ENCODE results near the gene CAMSAP2. TPM values are rescaled to one million over a fixed set of nuclear protein-coding genes. Genes with fewer than 3 reads are reported as not detected.

The CAMSAP2 gene
- total and polyA plus RNA-seq, 2 donors, result 15.2 to 61.5 TPM

- Histone ChIP-seq H3K27ac (ENCODE audit: low read depth) (no peak overlapping the region), H3K4me1 (ENCODE audit: insufficient read depth) (no peaks in the 10 kb centered on the region), H3K36me3 (ENCODE audit: insufficient read depth) (no peaks in the 10 kb centered on the region), H3K4me3 (ENCODE audit: low read depth, low read length) (no peak overlapping the region)
- no peak for DNase-seq (ENCODE audit: extremely low spot score)
- 73% methylated on average over 4 of the region's 4 CpGs for WGBS
Measured at GRCh38 chr1:200892546-200892945, 153.9 kb downstream of the CAMSAP2 start.

- Histone ChIP-seq H3K4me3 (ENCODE audit: low read depth, low read length) (no peak overlapping the region), H3K4me1 (ENCODE audit: insufficient read depth) (no peaks in the 10 kb centered on the region), H3K36me3 (ENCODE audit: insufficient read depth) (no peaks in the 10 kb centered on the region), H3K27ac (ENCODE audit: low read depth) (no peak overlapping the region)
- no peak for DNase-seq (ENCODE audit: extremely low spot score)
Measured at GRCh38 chr1:200892958-200893357, 154.3 kb downstream of the CAMSAP2 start.

GRCh38 chr1:200893411-200893901 lies 154.8 kb downstream of the CAMSAP2 start:
- DNase-seq (ENCODE audit: extremely low spot score), result no peak
- Histone ChIP-seq H3K36me3 (ENCODE audit: insufficient read depth) (no peaks in the 10 kb centered on the region), H3K4me1 (ENCODE audit: insufficient read depth) (no peaks in the 10 kb centered on the region), H3K4me3 (ENCODE audit: low read depth, low read length) (no peak overlapping the region), H3K27ac (ENCODE audit: low read depth) (peak overlapping the region; percentile 11)
- WGBS, result 85% methylated on average over 6 of the region's 6 CpGs

- no peak for DNase-seq (ENCODE audit: extremely low spot score)
- Histone ChIP-seq H3K4me1 (ENCODE audit: insufficient read depth) (no peaks in the 10 kb centered on the region), H3K27ac (ENCODE audit: low read depth) (peak within 1 kb of the TSS; percentile 76), H3K4me3 (ENCODE audit: low read depth, low read length) (peak within 1 kb of the TSS; percentile 27), H3K36me3 (ENCODE audit: insufficient read depth) (no peaks in the 10 kb centered on the region)
- 85% methylated on average over 15 of the region's 15 CpGs for WGBS
Measured at GRCh38 chr1:200894712-200895442, 156.2 kb downstream of the CAMSAP2 start, which contains the start of gene INAVA. INAVA (plus strand) TSS chr1:200894900; CDS start chr1:200898401, 3,501 bp downstream.

GRCh38 chr1:200895443-200895789 lies 156.7 kb downstream of the CAMSAP2 start:
- H3K27ac ChIP-seq (ENCODE audit: low read depth), result peak overlapping the region; percentile 76
- no peak for DNase-seq (ENCODE audit: extremely low spot score)
- WGBS, result 86% methylated on average over 8 of the region's 8 CpGs

GRCh38 chr1:200895801-200896530 lies 157.3 kb downstream of the CAMSAP2 start:
- H3K36me3 ChIP-seq (ENCODE audit: insufficient read depth), result no peaks in the 10 kb centered on the region
- peak overlapping the region; percentile 40 for H3K27ac ChIP-seq (ENCODE audit: low read depth)
- WGBS, result 83% methylated on average over 9 of the region's 9 CpGs
- H3K4me1 ChIP-seq (ENCODE audit: insufficient read depth), result no peaks in the 10 kb centered on the region
- H3K4me3 ChIP-seq (ENCODE audit: low read depth, low read length), result peak overlapping the region; percentile 27
- no peak for DNase-seq (ENCODE audit: extremely low spot score)

More at GRCh38 chr1:200895443-200895789, 156.7 kb downstream of the CAMSAP2 start:
- Histone ChIP-seq H3K4me1 (ENCODE audit: insufficient read depth) (no peaks in the 10 kb centered on the region), H3K4me3 (ENCODE audit: low read depth, low read length) (peak overlapping the region; percentile 27), H3K36me3 (ENCODE audit: insufficient read depth) (no peaks in the 10 kb centered on the region)

- 66% methylated on average over 10 of the region's 10 CpGs for WGBS
- Histone ChIP-seq H3K4me1 (ENCODE audit: insufficient read depth) (no peaks in the 10 kb centered on the region), H3K4me3 (ENCODE audit: low read depth, low read length) (no peak overlapping the region), H3K36me3 (ENCODE audit: insufficient read depth) (no peaks in the 10 kb centered on the region), H3K27ac (ENCODE audit: low read depth) (no peak overlapping the region)
- DNase-seq (ENCODE audit: extremely low spot score), result no peak
Measured at GRCh38 chr1:200896531-200897196, 158.0 kb downstream of the CAMSAP2 start.

- WGBS, result 93% methylated on average over 5 of the region's 5 CpGs
- no peak overlapping the region for H3K4me3 ChIP-seq (ENCODE audit: low read depth, low read length)
Measured at GRCh38 chr1:200897259-200897658, 158.6 kb downstream of the CAMSAP2 start.

GRCh38 chr1:200899015-200899386 lies 160.3 kb downstream of the CAMSAP2 start:
- DNase-seq (ENCODE audit: extremely low spot score), result no peak
- Histone ChIP-seq H3K36me3 (ENCODE audit: insufficient read depth) (no peaks in the 10 kb centered on the region), H3K4me3 (ENCODE audit: low read depth, low read length) (no peak overlapping the region), H3K4me1 (ENCODE audit: insufficient read depth) (no peaks in the 10 kb centered on the region), H3K27ac (ENCODE audit: low read depth) (no peak overlapping the region)
- WGBS, result 65% methylated on average over 3 of the region's 3 CpGs

More at GRCh38 chr1:200897259-200897658, 158.6 kb downstream of the CAMSAP2 start:
- H3K4me1 ChIP-seq (ENCODE audit: insufficient read depth), result no peaks in the 10 kb centered on the region
- H3K27ac ChIP-seq (ENCODE audit: low read depth), result no peak overlapping the region
- no peaks in the 10 kb centered on the region for H3K36me3 ChIP-seq (ENCODE audit: insufficient read depth)
- DNase-seq (ENCODE audit: extremely low spot score), result no peak

GRCh38 chr1:200899451-200899915 lies 160.8 kb downstream of the CAMSAP2 start:
- Histone ChIP-seq H3K36me3 (ENCODE audit: insufficient read depth) (no peaks in the 10 kb centered on the region), H3K27ac (ENCODE audit: low read depth) (no peak overlapping the region), H3K4me1 (ENCODE audit: insufficient read depth) (no peaks in the 10 kb centered on the region), H3K4me3 (ENCODE audit: low read depth, low read length) (no peak overlapping the region)
- no peak for DNase-seq (ENCODE audit: extremely low spot score)
- 93% methylated on average over 10 of the region's 10 CpGs for WGBS

GRCh38 chr1:200899954-200900867 lies 161.5 kb downstream of the CAMSAP2 start:
- DNase-seq (ENCODE audit: extremely low spot score), result no peak
- WGBS, result 92% methylated on average over 16 of the region's 16 CpGs
- Histone ChIP-seq H3K4me1 (ENCODE audit: insufficient read depth) (no peaks in the 10 kb centered on the region), H3K36me3 (ENCODE audit: insufficient read depth) (no peaks in the 10 kb centered on the region), H3K27ac (ENCODE audit: low read depth) (no peak overlapping the region), H3K4me3 (ENCODE audit: low read depth, low read length) (no peak overlapping the region)

GRCh38 chr1:200900877-200901276 lies 162.2 kb downstream of the CAMSAP2 start:
- Histone ChIP-seq H3K36me3 (ENCODE audit: insufficient read depth) (no peaks in the 10 kb centered on the region), H3K4me3 (ENCODE audit: low read depth, low read length) (no peak overlapping the region), H3K27ac (ENCODE audit: low read depth) (no peak overlapping the region), H3K4me1 (ENCODE audit: insufficient read depth) (no peaks in the 10 kb centered on the region)
- WGBS, result 93% methylated on average over 17 of the region's 17 CpGs
- no peak for DNase-seq (ENCODE audit: extremely low spot score)

- no peak for DNase-seq (ENCODE audit: extremely low spot score)
- WGBS, result 95% methylated on average over 5 of the region's 5 CpGs
- no peaks in the 10 kb centered on the region for H3K4me1 ChIP-seq (ENCODE audit: insufficient read depth)
- H3K4me3 ChIP-seq (ENCODE audit: low read depth, low read length), result no peak overlapping the region
- no peaks in the 10 kb centered on the region for H3K36me3 ChIP-seq (ENCODE audit: insufficient read depth)
- no peak overlapping the region for H3K27ac ChIP-seq (ENCODE audit: low read depth)
Measured at GRCh38 chr1:200901350-200901749, 162.7 kb downstream of the CAMSAP2 start.
